Middle frontal gyrus (tissue), 1 donor: Measurements from ENCODE around the gene CEP135.
"Not testable (repeated sequence)": the region's sequence is repeated elsewhere in the genome, so short reads cannot be mapped to it uniquely, and the experiment has no call there.

Experiments used
- DNase-seq: peaks from one replicate; pipeline ENCODE4 v3.0.0-alpha.2; 2015; ENCODE audit warnings: low spot score; ENCODE audit errors: extremely low spot score

The CEP135 gene

GRCh38 chr4:55948726-55949481, at the start of gene CEP135:
Gene CEP135, plus strand, starts transcription at chr4:55948945. Its CDS starts 3,186 bp downstream, at chr4:55952131.
- DNase-seq: peak; percentile 88

GRCh38 chr4:55902677-55903076, 46.1 kb upstream of the CEP135 start:
- no peak for DNase-seq

- no peak for DNase-seq
Measured at GRCh38 chr4:55903577-55903976, 45.2 kb upstream of the CEP135 start.

- no peak for DNase-seq
Measured at GRCh38 chr4:55904576-55904975, 44.2 kb upstream of the CEP135 start.

- DNase-seq: no peak
Measured at GRCh38 chr4:55906323-55906722, 42.4 kb upstream of the CEP135 start.

- no peak for DNase-seq
Measured at GRCh38 chr4:55906989-55907388, 41.8 kb upstream of the CEP135 start.

GRCh38 chr4:55907469-55907868, 41.3 kb upstream of the CEP135 start:
- DNase-seq: no peak

- no peak for DNase-seq
Measured at GRCh38 chr4:55910140-55910539, 38.6 kb upstream of the CEP135 start.

- DNase-seq: no peak
Measured at GRCh38 chr4:55912249-55912648, 36.5 kb upstream of the CEP135 start.

- DNase-seq: no peak
Measured at GRCh38 chr4:55920571-55920970, 28.2 kb upstream of the CEP135 start.

GRCh38 chr4:55921093-55921492, 27.7 kb upstream of the CEP135 start:
- DNase-seq: no peak

- no peak for DNase-seq
Measured at GRCh38 chr4:55925241-55925640, 23.5 kb upstream of the CEP135 start.

- no peak for DNase-seq
Measured at GRCh38 chr4:55926610-55927009, 22.1 kb upstream of the CEP135 start.

- DNase-seq: no peak
Measured at GRCh38 chr4:55927803-55928437, 20.8 kb upstream of the CEP135 start.

GRCh38 chr4:55928846-55929245, 19.9 kb upstream of the CEP135 start:
- no peak for DNase-seq

- DNase-seq: no peak
Measured at GRCh38 chr4:55931043-55931442, 17.7 kb upstream of the CEP135 start.

- DNase-seq: no peak
Measured at GRCh38 chr4:55931833-55932232, 16.9 kb upstream of the CEP135 start.

GRCh38 chr4:55932511-55932910, 16.2 kb upstream of the CEP135 start:
- no peak for DNase-seq

GRCh38 chr4:55933611-55934010, 15.1 kb upstream of the CEP135 start:
- no peak for DNase-seq

GRCh38 chr4:55935907-55936306, 12.8 kb upstream of the CEP135 start:
- not testable (repeated sequence) for DNase-seq

GRCh38 chr4:55938481-55938880, 10.3 kb upstream of the CEP135 start:
- DNase-seq: no peak

GRCh38 chr4:55939421-55939820, 9.3 kb upstream of the CEP135 start:
- DNase-seq: no peak

GRCh38 chr4:55941881-55942396, 6.8 kb upstream of the CEP135 start:
- DNase-seq: no peak
